Activated CD8-positive, alpha-beta memory T cell treated with anti-CD3 and anti-CD28 coated beads for 24 hours (primary cell): ENCODE data around the gene ZNF366.
"Not testable (repeated sequence)": the region's sequence is repeated elsewhere in the genome, so short reads cannot be mapped to it uniquely, and the experiment has no call there.

Experiments used
- DNase-seq: peaks from one replicate; pipeline ENCODE4 v3.0.0-alpha.2; 2020

The ZNF366 gene

GRCh38 chr5:72434781-72435437, 72.3 kb downstream of the ZNF366 start:
- no peak for DNase-seq

- DNase-seq, result no peak
These were observed 73.0 kb downstream of the ZNF366 start for GRCh38 chr5:72434056-72434780.

- DNase-seq, result no peak
These were observed 73.7 kb downstream of the ZNF366 start for GRCh38 chr5:72433522-72433921.

GRCh38 chr5:72428669-72429068, 78.5 kb downstream of the ZNF366 start:
- DNase-seq, result no peak

- DNase-seq, result no peak
These were observed 79.4 kb downstream of the ZNF366 start for GRCh38 chr5:72427488-72428437.

- no peak for DNase-seq
These were observed 80.2 kb downstream of the ZNF366 start for GRCh38 chr5:72427016-72427415.

GRCh38 chr5:72426019-72426418, 81.2 kb downstream of the ZNF366 start:
- no peak for DNase-seq

GRCh38 chr5:72418271-72418670, 88.9 kb downstream of the ZNF366 start:
- no peak for DNase-seq

- no peak for DNase-seq
These were observed 89.7 kb downstream of the ZNF366 start for GRCh38 chr5:72417333-72418062.

- DNase-seq, result no peak
These were observed 91.4 kb downstream of the ZNF366 start for GRCh38 chr5:72415616-72416325.

GRCh38 chr5:72412283-72413055, 94.7 kb downstream of the ZNF366 start:
- no peak for DNase-seq

GRCh38 chr5:72410688-72411295, 96.4 kb downstream of the ZNF366 start:
- DNase-seq, result no peak

GRCh38 chr5:72408603-72409002, 98.6 kb downstream of the ZNF366 start:
- no peak for DNase-seq

- DNase-seq, result no peak
These were observed 99.1 kb downstream of the ZNF366 start for GRCh38 chr5:72408127-72408526.

GRCh38 chr5:72407541-72407940, 99.7 kb downstream of the ZNF366 start:
- DNase-seq, result no peak

- no peak for DNase-seq
These were observed 100.1 kb downstream of the ZNF366 start for GRCh38 chr5:72407078-72407477.

GRCh38 chr5:72404771-72405170, 102.4 kb downstream of the ZNF366 start:
- DNase-seq, result not testable (repeated sequence)

GRCh38 chr5:72402959-72403628, 104.1 kb downstream of the ZNF366 start:
- no peak for DNase-seq

- no peak for DNase-seq
These were observed 104.8 kb downstream of the ZNF366 start for GRCh38 chr5:72402381-72402890.

GRCh38 chr5:72400950-72401349, 106.3 kb downstream of the ZNF366 start:
- DNase-seq, result no peak
